A549 (cell line): ENCODE measurements around the gene LRRC28. TPM values are rescaled to one million over a fixed set of nuclear protein-coding genes. Genes with fewer than 3 reads are reported as not detected.
A peak's percentile ranks its signal among the peaks of the same experiment; 100 is the strongest.

ENCODE experiments used
- ATAC-seq, 2 experiments: fragments of 200-7000 bp in 1 of 2; fragments of >200 bp in 1 of 2; cut with Nextera tagmentation in 1 of 2; cut with Tn5 transposase in 1 of 2; 3 replicates each; pipeline versions ENCODE4 v1.8.0 to v1.9.1; 2018 to 2020; ENCODE audit warnings: mild to moderate bottlenecking in 1 of 2, moderate library complexity in 1 of 2
- CTCF ChIA-PET: fragments of 300-600 bp; sonication (Branson Sonifier 250); formaldehyde crosslinking; extraction: SDS; loops from one replicate; lab custom pipeline; 2021; ENCODE audit warnings: antibody characterized with exemption, inconsistent platforms; lab: Yijun Ruan, JAX
- POLR2A ChIA-PET: fragments of 350-600 bp; formaldehyde crosslinking; extraction: SDS; loops from one replicate; lab custom pipeline; 2021; ENCODE audit warnings: antibody characterized with exemption, inconsistent platforms; lab: Yijun Ruan, JAX
- DNase-seq, 2 experiments: peaks; one replicate each; pipeline versions ENCODE4 v3.0.0 to v3.0.0-alpha.2; 2011 to 2016; ENCODE audit warnings: low read depth in 1 of 2, low spot score in 1 of 2
- FAIRE-seq: peaks from 2 replicates; lab custom pipeline; 2011; peaks lifted over from hg19 to GRCh38; lab: Jason Lieb, UNC
- H3K27ac ChIP-seq, 2 experiments: fragments of >200 bp; sonication (Bioruptor Twin); formaldehyde crosslinking; 3 replicates each; pipeline ENCODE4 v1.5.1; 2016 to 2017
- H3K4me1 ChIP-seq: fragments of >200 bp; sonication (Bioruptor Twin); formaldehyde crosslinking; 3 replicates; pipeline ENCODE4 v1.6.1; 2016
- H3K4me2 ChIP-seq: fragments of >200 bp; sonication (Bioruptor Twin); formaldehyde crosslinking; 3 replicates; pipeline ENCODE4 v1.6.1; 2016
- H3K4me3 ChIP-seq: fragments of >200 bp; sonication (Bioruptor Twin); formaldehyde crosslinking; 3 replicates; pipeline ENCODE4 v1.5.1; 2016
- H3K9me3 ChIP-seq: fragments of >200 bp; sonication (Bioruptor Twin); formaldehyde crosslinking; 3 replicates; pipeline ENCODE4 v1.6.1; 2016
- CEBPB ChIP-seq, 2 experiments: fragments of >200 bp in 1 of 2; sonication (Bioruptor Twin) in 1 of 2; formaldehyde crosslinking in 1 of 2; IDR thresholded peaks; 2 replicates each; pipeline ENCODE4 v1.6.1; 2012 to 2016
- E2F6 ChIP-seq: IDR thresholded peaks from 2 replicates; pipeline ENCODE4 v1.6.1; 2012; ENCODE audit warnings: low read depth, borderline replicate concordance
- EHMT2 ChIP-seq: fragments of 200-600 bp; sonication (generic); IDR thresholded peaks from 2 replicates; pipeline ENCODE4 v1.6.1; 2016; ENCODE audit warnings: antibody characterized with exemption, low read depth, mild to moderate bottlenecking, moderate library complexity
- ELK1 ChIP-seq: fragments of 150-350 bp; IDR thresholded peaks from 2 replicates; pipeline ENCODE4 v1.6.1; 2014; ENCODE audit warnings: low read depth, mild to moderate bottlenecking, low read length
- FOSB ChIP-seq: fragments of 250-450 bp; sonication (Bioruptor Pico); IDR thresholded peaks from 2 replicates; pipeline ENCODE4 v1.5.0; 2020; ENCODE audit warnings: mild to moderate bottlenecking, moderate library complexity
- HDAC2 ChIP-seq: fragments of 200-600 bp; sonication (generic); IDR thresholded peaks from 2 replicates; pipeline ENCODE4 v1.6.1; 2016
- HMGXB4 ChIP-seq: fragments of 250-450 bp; sonication (Bioruptor Pico); IDR thresholded peaks from 2 replicates; pipeline ENCODE4 v1.5.0; 2021; ENCODE audit warnings: mild to moderate bottlenecking, moderate library complexity, borderline replicate concordance
- HOXA7 ChIP-seq: fragments of 250-450 bp; sonication (Bioruptor Pico); IDR thresholded peaks from 2 replicates; pipeline ENCODE4 v1.5.0; 2020; ENCODE audit warnings: mild to moderate bottlenecking, moderate library complexity
- HOXB5 ChIP-seq: fragments of 250-450 bp; sonication (Bioruptor Pico); IDR thresholded peaks from 2 replicates; pipeline ENCODE4 v1.5.0; 2020; ENCODE audit warnings: mild to moderate bottlenecking, moderate library complexity
- JUN ChIP-seq, 2 experiments: fragments of >200 bp; sonication (Bioruptor Twin); formaldehyde crosslinking; IDR thresholded peaks; 2 replicates in 1 of 2; 3 replicates in 1 of 2; pipeline ENCODE4 v1.6.1; 2016 to 2017
- JUNB ChIP-seq: fragments of >200 bp; sonication (Bioruptor Twin); formaldehyde crosslinking; IDR thresholded peaks from 2 replicates; pipeline ENCODE4 v1.6.1; 2016
- MAZ ChIP-seq: fragments of 150-350 bp; IDR thresholded peaks from 2 replicates; pipeline ENCODE4 v1.6.1; 2014; ENCODE audit warnings: antibody characterized with exemption, low read depth, low read length, borderline replicate concordance
- NFE2L2 ChIP-seq: fragments of 150-350 bp; conservative IDR thresholded peaks from 2 replicates; pipeline ENCODE4 v1.6.1; 2014; ENCODE audit warnings: low read length
- NR3C1 ChIP-seq: fragments of >200 bp; sonication (Bioruptor Twin); formaldehyde crosslinking; IDR thresholded peaks from 3 replicates; pipeline ENCODE4 v1.6.1; 2017
- POLR2A ChIP-seq: IDR thresholded peaks from 2 replicates; pipeline ENCODE4 v1.6.1; 2012; ENCODE audit warnings: mild to moderate bottlenecking, low read length
- RNF2 ChIP-seq: fragments of 200-600 bp; sonication (generic); IDR thresholded peaks from 2 replicates; pipeline ENCODE4 v1.6.1; 2016; ENCODE audit warnings: low read depth, mild to moderate bottlenecking, antibody characterized with exemption, moderate library complexity, borderline replicate concordance
- SMC3 ChIP-seq: fragments of >200 bp; sonication (Bioruptor Twin); formaldehyde crosslinking; IDR thresholded peaks from 3 replicates; pipeline ENCODE4 v1.6.1; 2018; ENCODE audit warnings: inconsistent platforms
- USF2 ChIP-seq: fragments of 450-650 bp; IDR thresholded peaks from 2 replicates; pipeline ENCODE4 v1.6.1; 2014; ENCODE audit warnings: antibody characterized with exemption
- ZC3H11A ChIP-seq: fragments of 450-650 bp; IDR thresholded peaks from 2 replicates; pipeline ENCODE4 v1.6.1; 2014; ENCODE audit warnings: antibody characterized with exemption, mild to moderate bottlenecking
- ZFP36 ChIP-seq: fragments of 450-650 bp; IDR thresholded peaks from 2 replicates; pipeline ENCODE4 v1.6.1; 2014; ENCODE audit warnings: borderline replicate concordance; ENCODE audit not compliant: partially characterized antibody
- WGBS: methylation state at CpG from one replicate; pipeline ENCODE4 v1.1.6; 2017; ENCODE audit errors: missing lambda C conversion rate; 5-methylcytosine and 5-hydroxymethylcytosine counted together
- polyA plus RNA-seq, 4 experiments: library from polyadenylated mRNA; depleted of rRNA in 3 of 4; stranded (reverse); fragments of >200 nt; fragmentation: RNase III in 1 of 4; extraction: RNeasy Plus Mini Kit Qiagen cat#74134 plus additional on column Dnase treatment in 1 of 4; gene quantifications; 2 replicates in 3 of 4; 3 replicates in 1 of 4; pipeline ENCODE4 v1.2.3, GENCODE V29; 2011 to 2017

Gene LRRC28
- polyA plus RNA-seq, 2 of the 4 experiments (the other 2 are of a cell fraction) = 19.6 to 62.4 TPM

GRCh38 chr15:99402014-99402729 is 150.9 kb downstream of the LRRC28 start:
- no peak overlapping the region for H3K4me3 ChIP-seq
- peaks cover 14% of the 10 kb centered on the region for H3K4me1 ChIP-seq
- FAIRE-seq = no peak
- POLR2A ChIA-PET = no interaction called here
- no peak for DNase-seq
- 80% methylated on average over 13 of the region's 13 CpGs for WGBS
- CTCF ChIA-PET = interaction anchor here (0.8 to 1.2 kb wide), 2 partner anchors 11 to 302 kb away, joined by 3 read pairs; no protein-coding TSS in a partner anchor
- H3K9me3 ChIP-seq = no peaks in the 10 kb centered on the region
- H3K4me2 ChIP-seq = no peak overlapping the region
- no peak for ATAC-seq
- TF ChIP-seq ZC3H11A (no peak), USF2 (no peak)
- H3K27ac ChIP-seq = peak overlapping the region in 1 of 2 experiments; percentile 6; a peak in 1 of 6 replicates

GRCh38 chr15:99403597-99403996 is 152.3 kb downstream of the LRRC28 start:
- ChIA-PET CTCF (interaction anchor here (1.0 to 3.2 kb wide), 4 partner anchors 9 to 301 kb away, joined by 3 to 11 read pairs (median 4); no protein-coding TSS in a partner anchor), POLR2A (no interaction called here)
- H3K4me1 ChIP-seq = peaks cover 24% of the 10 kb centered on the region
- no peak overlapping the region for H3K27ac ChIP-seq
- H3K4me2 ChIP-seq = no peak overlapping the region
- no peak for FAIRE-seq
- WGBS = 73% methylated on average over 11 of the region's 11 CpGs
- no peak overlapping the region for H3K4me3 ChIP-seq
- H3K9me3 ChIP-seq = no peaks in the 10 kb centered on the region
- TF ChIP-seq HMGXB4 (CRISPR knock-in tag) (no peak), EHMT2 (no peak), ZC3H11A (no peak), ZFP36 (no peak), HDAC2 (no peak), ELK1 (no peak), JUN (IDR thresholded peaks at IDR 0.05) (no peak), JUNB (no peak), NR3C1 (no peak), POLR2A (no peak), SMC3 (no peak), FOSB (CRISPR knock-in tag) (no peak), HOXB5 (CRISPR knock-in tag) (no peak)
- peak; percentile 7 to 9; a peak in 1 of 6 replicates for ATAC-seq
- no peak for DNase-seq

GRCh38 chr15:99404454-99404853 is 153.2 kb downstream of the LRRC28 start:
- DNase-seq (no peak), FAIRE-seq (no peak), ATAC-seq (no peak)
- Histone ChIP-seq H3K9me3 (no peaks in the 10 kb centered on the region), H3K4me1 (peaks cover 31% of the 10 kb centered on the region), H3K4me2 (no peak overlapping the region), H3K27ac (no peak overlapping the region), H3K4me3 (no peak overlapping the region)
- POLR2A ChIA-PET = no interaction called here
- WGBS = 84% methylated on average over 16 of the region's 16 CpGs
- TF ChIP-seq POLR2A = no peak
- TF ChIP-seq RNF2 = no peak
- no peak for TF ChIP-seq CEBPB (IDR thresholded peaks at IDR 0.05)
- TF ChIP-seq NR3C1 = no peak
- TF ChIP-seq E2F6 = no peak
- no peak for TF ChIP-seq NFE2L2
- TF ChIP-seq HOXA7 (CRISPR knock-in tag) = no peak
- no peak for TF ChIP-seq MAZ
- CTCF ChIA-PET = interaction anchor here (1.0 to 3.2 kb wide), 5 partner anchors 8 to 352 kb away, joined by 3 to 11 read pairs (median 4); no protein-coding TSS in a partner anchor
